A549 (cell line): Measurements from ENCODE around the gene TSPAN16. TPM values are rescaled to one million over a fixed set of nuclear protein-coding genes. Genes with fewer than 3 reads are reported as not detected.

ENCODE experiments used
- ATAC-seq, 2 experiments: fragments of 200-7000 bp in 1 of 2; fragments of >200 bp in 1 of 2; cut with Nextera tagmentation in 1 of 2; cut with Tn5 transposase in 1 of 2; 3 replicates each; pipeline versions ENCODE4 v1.8.0 to v1.9.1; 2018 to 2020; ENCODE audit warnings: mild to moderate bottlenecking in 1 of 2, moderate library complexity in 1 of 2
- CTCF ChIA-PET: fragments of 300-600 bp; sonication (Branson Sonifier 250); formaldehyde crosslinking; extraction: SDS; loops from one replicate; lab custom pipeline; 2021; ENCODE audit warnings: antibody characterized with exemption, inconsistent platforms; lab: Yijun Ruan, JAX
- POLR2A ChIA-PET: fragments of 350-600 bp; formaldehyde crosslinking; extraction: SDS; loops from one replicate; lab custom pipeline; 2021; ENCODE audit warnings: antibody characterized with exemption, inconsistent platforms; lab: Yijun Ruan, JAX
- DNase-seq, 2 experiments: peaks; one replicate each; pipeline versions ENCODE4 v3.0.0 to v3.0.0-alpha.2; 2011 to 2016; ENCODE audit warnings: low read depth in 1 of 2, low spot score in 1 of 2
- FAIRE-seq: peaks from 2 replicates; lab custom pipeline; 2011; peaks lifted over from hg19 to GRCh38; lab: Jason Lieb, UNC
- H3K27ac ChIP-seq, 2 experiments: fragments of >200 bp; sonication (Bioruptor Twin); formaldehyde crosslinking; 3 replicates each; pipeline ENCODE4 v1.5.1; 2016 to 2017
- H3K4me1 ChIP-seq: fragments of >200 bp; sonication (Bioruptor Twin); formaldehyde crosslinking; 3 replicates; pipeline ENCODE4 v1.6.1; 2016
- H3K4me2 ChIP-seq: fragments of >200 bp; sonication (Bioruptor Twin); formaldehyde crosslinking; 3 replicates; pipeline ENCODE4 v1.6.1; 2016
- H3K4me3 ChIP-seq: fragments of >200 bp; sonication (Bioruptor Twin); formaldehyde crosslinking; 3 replicates; pipeline ENCODE4 v1.5.1; 2016
- H3K9me3 ChIP-seq: fragments of >200 bp; sonication (Bioruptor Twin); formaldehyde crosslinking; 3 replicates; pipeline ENCODE4 v1.6.1; 2016
- BHLHE40 ChIP-seq: IDR thresholded peaks from 2 replicates; pipeline ENCODE4 v1.6.1; 2012; ENCODE audit warnings: low read depth, low read length, inconsistent platforms
- CHD2 ChIP-seq: fragments of 150-350 bp; IDR thresholded peaks from 2 replicates; pipeline ENCODE4 v1.6.1; 2014; ENCODE audit warnings: low read length; ENCODE audit not compliant: partially characterized antibody
- CHD4 ChIP-seq: fragments of 200-600 bp; sonication (generic); IDR thresholded peaks from 2 replicates; pipeline ENCODE4 v1.6.1; 2016; ENCODE audit warnings: antibody characterized with exemption, mild to moderate bottlenecking, borderline replicate concordance
- EHMT2 ChIP-seq: fragments of 200-600 bp; sonication (generic); IDR thresholded peaks from 2 replicates; pipeline ENCODE4 v1.6.1; 2016; ENCODE audit warnings: antibody characterized with exemption, low read depth, mild to moderate bottlenecking, moderate library complexity
- EP300 ChIP-seq, 2 experiments: fragments of >200 bp; sonication (Bioruptor Twin); formaldehyde crosslinking; IDR thresholded peaks; 2 replicates in 1 of 2; 3 replicates in 1 of 2; pipeline ENCODE4 v1.6.1; 2016 to 2017
- FOSB ChIP-seq: fragments of 250-450 bp; sonication (Bioruptor Pico); IDR thresholded peaks from 2 replicates; pipeline ENCODE4 v1.5.0; 2020; ENCODE audit warnings: mild to moderate bottlenecking, moderate library complexity
- FOSL2 ChIP-seq, 2 experiments: fragments of 450-650 bp in 1 of 2; fragments of >200 bp in 1 of 2; sonication (Bioruptor Twin) in 1 of 2; formaldehyde crosslinking; IDR thresholded peaks; 2 replicates each; pipeline versions ENCODE4 v1.5.0 to v1.6.1; 2016 to 2020; ENCODE audit warnings: mild to moderate bottlenecking in 1 of 2, moderate library complexity in 1 of 2
- FOXS1 ChIP-seq: fragments of 250-450 bp; sonication (Bioruptor Pico); IDR thresholded peaks from 2 replicates; pipeline ENCODE4 v1.5.0; 2020; ENCODE audit warnings: mild to moderate bottlenecking, moderate library complexity
- HEYL ChIP-seq: fragments of 250-450 bp; sonication (Bioruptor Pico); IDR thresholded peaks from 2 replicates; pipeline ENCODE4 v1.8.0; 2021; ENCODE audit warnings: mild to moderate bottlenecking, moderate library complexity
- HOXB13 ChIP-seq: fragments of 250-450 bp; sonication (Bioruptor Pico); IDR thresholded peaks from 2 replicates; pipeline ENCODE4 v1.5.0; 2020; ENCODE audit warnings: low read depth, mild to moderate bottlenecking, moderate library complexity
- JUN ChIP-seq, 2 experiments: fragments of >200 bp; sonication (Bioruptor Twin); formaldehyde crosslinking; IDR thresholded peaks; 2 replicates in 1 of 2; 3 replicates in 1 of 2; pipeline ENCODE4 v1.6.1; 2016 to 2017
- KDM1A ChIP-seq: fragments of 200-600 bp; sonication (generic); IDR thresholded peaks from 2 replicates; pipeline ENCODE4 v1.6.1; 2016; ENCODE audit warnings: low read depth, mild to moderate bottlenecking
- KDM5A ChIP-seq: fragments of 200-600 bp; sonication (generic); IDR thresholded peaks from 2 replicates; pipeline ENCODE4 v1.6.1; 2016; ENCODE audit warnings: antibody characterized with exemption, mild to moderate bottlenecking
- MAFK ChIP-seq: fragments of 450-650 bp; IDR thresholded peaks from 2 replicates; pipeline ENCODE4 v1.6.1; 2014; ENCODE audit not compliant: partially characterized antibody
- MYC ChIP-seq: IDR thresholded peaks from 2 replicates; pipeline ENCODE4 v1.6.1; 2012; ENCODE audit warnings: mild to moderate bottlenecking, inconsistent platforms, low read length, improper control_type of control experiment, borderline replicate concordance
- NFE2L2 ChIP-seq: fragments of 150-350 bp; conservative IDR thresholded peaks from 2 replicates; pipeline ENCODE4 v1.6.1; 2014; ENCODE audit warnings: low read length
- NR3C1 ChIP-seq: fragments of >200 bp; sonication (Bioruptor Twin); formaldehyde crosslinking; IDR thresholded peaks from 3 replicates; pipeline ENCODE4 v1.6.1; 2017
- PHF8 ChIP-seq: fragments of 200-600 bp; sonication (generic); IDR thresholded peaks from 2 replicates; pipeline ENCODE4 v1.6.1; 2016; ENCODE audit warnings: low read depth, mild to moderate bottlenecking, antibody characterized with exemption, moderate library complexity, borderline replicate concordance
- POLR2A ChIP-seq: IDR thresholded peaks from 2 replicates; pipeline ENCODE4 v1.6.1; 2012; ENCODE audit warnings: mild to moderate bottlenecking, low read length
- RAD21 ChIP-seq, 2 experiments: fragments of >200 bp in 1 of 2; sonication (Bioruptor Twin) in 1 of 2; formaldehyde crosslinking in 1 of 2; IDR thresholded peaks in 1 of 2; conservative IDR thresholded peaks in 1 of 2; 2 replicates in 1 of 2; 3 replicates in 1 of 2; pipeline ENCODE4 v1.6.1; 2012 to 2018; ENCODE audit warnings: inconsistent platforms in 1 of 2
- SREBF2 ChIP-seq: fragments of 450-650 bp; IDR thresholded peaks from 2 replicates; pipeline ENCODE4 v1.6.1; 2014; ENCODE audit warnings: mild to moderate bottlenecking, moderate library complexity
- TFCP2L1 ChIP-seq: fragments of 250-450 bp; sonication (Bioruptor Pico); IDR thresholded peaks from 2 replicates; pipeline ENCODE4 v1.5.0; 2021; ENCODE audit warnings: mild to moderate bottlenecking
- TP53 ChIP-seq: fragments of 250-450 bp; sonication (Bioruptor Pico); IDR thresholded peaks from 2 replicates; pipeline ENCODE4 v1.5.0; 2021; ENCODE audit warnings: mild to moderate bottlenecking, moderate library complexity
- ZSCAN20 ChIP-seq: fragments of 250-450 bp; sonication (Bioruptor Pico); IDR thresholded peaks from 2 replicates; pipeline ENCODE4 v1.8.0; 2022; ENCODE audit warnings: mild to moderate bottlenecking, moderate library complexity
- WGBS: methylation state at CpG from one replicate; pipeline ENCODE4 v1.1.6; 2017; ENCODE audit errors: missing lambda C conversion rate; 5-methylcytosine and 5-hydroxymethylcytosine counted together
- polyA plus RNA-seq, 4 experiments: library from polyadenylated mRNA; depleted of rRNA in 3 of 4; stranded (reverse); fragments of >200 nt; fragmentation: RNase III in 1 of 4; extraction: RNeasy Plus Mini Kit Qiagen cat#74134 plus additional on column Dnase treatment in 1 of 4; gene quantifications; 2 replicates in 3 of 4; 3 replicates in 1 of 4; pipeline ENCODE4 v1.2.3, GENCODE V29; 2011 to 2017
- TF ChIP-seq, protein P1 (sequence below): fragments of 250-450 bp; sonication (Bioruptor Pico); IDR thresholded peaks from 2 replicates; pipeline ENCODE4 v1.5.0; 2020; ENCODE audit warnings: low read depth, mild to moderate bottlenecking, moderate library complexity
- TF ChIP-seq, protein P2 (sequence below): IDR thresholded peaks from 2 replicates; pipeline ENCODE4 v1.6.1; 2012
- TF ChIP-seq, protein P3 (sequence below): fragments of >200 bp; sonication (Bioruptor Twin); formaldehyde crosslinking; IDR thresholded peaks from 2 replicates; pipeline ENCODE4 v1.6.1; 2016
- TF ChIP-seq, protein P4 (sequence below): fragments of 150-350 bp; IDR thresholded peaks from 2 replicates; pipeline ENCODE4 v1.6.1; 2014; ENCODE audit warnings: low read depth, mild to moderate bottlenecking, low read length
- TF ChIP-seq, protein P5 (sequence below): fragments of 450-650 bp; IDR thresholded peaks from 2 replicates; pipeline ENCODE4 v1.6.1; 2014; ENCODE audit warnings: antibody characterized with exemption

Gene TSPAN16
- polyA plus RNA-seq, 2 of the 4 experiments (the other 2 are of a cell fraction), result not detected

DNA sequence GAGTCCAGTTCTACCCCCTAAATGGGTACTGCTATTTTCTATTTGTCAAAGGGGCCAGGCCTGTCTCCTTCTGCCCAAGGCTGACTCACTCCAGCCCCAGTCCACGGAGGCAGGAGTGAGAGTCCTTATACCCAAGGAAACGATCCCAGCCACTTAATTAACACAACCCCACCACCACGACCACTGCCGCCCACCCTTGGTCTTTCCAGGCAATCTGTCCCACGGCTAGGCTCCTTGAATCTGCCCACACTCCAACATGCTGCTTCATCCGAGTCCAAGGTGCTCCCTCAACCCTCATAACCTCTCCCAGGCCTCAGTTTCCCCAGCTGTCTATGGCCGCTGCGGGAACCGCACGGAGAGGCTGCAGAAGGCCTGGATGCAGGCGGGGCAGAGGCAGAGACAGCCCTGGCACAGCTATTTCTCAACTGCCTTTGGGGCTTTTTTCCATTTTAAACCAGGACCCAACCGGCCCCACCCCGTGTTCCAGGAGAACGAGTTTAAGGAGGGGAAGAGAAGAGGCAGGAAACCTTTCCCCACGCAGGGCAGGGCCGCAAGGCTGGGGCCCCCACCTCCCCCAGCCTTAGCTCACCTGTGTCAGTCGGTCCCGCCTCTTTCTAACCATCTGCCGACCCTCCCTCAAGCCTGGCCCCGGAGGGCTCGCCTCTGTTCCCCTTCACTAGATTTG lies 42.8 kb downstream of the TSPAN16 start:
- peaks cover 20% of the 10 kb centered on the region for H3K4me1 ChIP-seq
- ChIA-PET CTCF (interaction anchor here (5.0 kb wide), 1 partner anchor 43 kb away, joined by 31 read pairs; no protein-coding TSS in a partner anchor), POLR2A (interaction anchor here (2.4 kb wide), 1 partner anchor 36 kb away, joined by 13 read pairs; the partner anchor contains the start of gene SWSAP1)
- H3K27ac ChIP-seq, result peak overlapping the region; percentile 91 to 95
- no peak for DNase-seq
- H3K4me3 ChIP-seq, result peak overlapping the region; percentile 89
- no peaks in the 10 kb centered on the region for H3K9me3 ChIP-seq
- 49% methylated on average over 17 of the region's 21 CpGs for WGBS
- FAIRE-seq, result no peak
- peak overlapping the region; percentile 85 for H3K4me2 ChIP-seq
- ATAC-seq, result peak; percentile 33 to 48; a peak in 4 of 6 replicates
- TF ChIP-seq NR3C1 (no peak), EP300 (IDR thresholded peaks at IDR 0.05) (no peak), KDM1A (no peak), MAFK (no peak), CHD4 (no peak), JUN (IDR thresholded peaks at IDR 0.05) (no peak), POLR2A (no peak), RAD21 (conservative IDR thresholded peaks at IDR 0.05 in 1 of 2, IDR thresholded peaks at IDR 0.05 in 1 of 2) (no peak), EHMT2 (no peak), HEYL (CRISPR knock-in tag) (no peak), MYC (no peak), BHLHE40 (no peak), NFE2L2 (no peak), SREBF2 (no peak), TP53 (no peak)
- TF ChIP-seq, protein P1, sequence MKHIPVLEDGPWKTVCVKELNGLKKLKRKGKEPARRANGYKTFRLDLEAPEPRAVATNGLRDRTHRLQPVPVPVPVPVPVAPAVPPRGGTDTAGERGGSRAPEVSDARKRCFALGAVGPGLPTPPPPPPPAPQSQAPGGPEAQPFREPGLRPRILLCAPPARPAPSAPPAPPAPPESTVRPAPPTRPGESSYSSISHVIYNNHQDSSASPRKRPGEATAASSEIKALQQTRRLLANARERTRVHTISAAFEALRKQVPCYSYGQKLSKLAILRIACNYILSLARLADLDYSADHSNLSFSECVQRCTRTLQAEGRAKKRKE (CRISPR knock-in tag), result no peak
- TF ChIP-seq, protein P2, sequence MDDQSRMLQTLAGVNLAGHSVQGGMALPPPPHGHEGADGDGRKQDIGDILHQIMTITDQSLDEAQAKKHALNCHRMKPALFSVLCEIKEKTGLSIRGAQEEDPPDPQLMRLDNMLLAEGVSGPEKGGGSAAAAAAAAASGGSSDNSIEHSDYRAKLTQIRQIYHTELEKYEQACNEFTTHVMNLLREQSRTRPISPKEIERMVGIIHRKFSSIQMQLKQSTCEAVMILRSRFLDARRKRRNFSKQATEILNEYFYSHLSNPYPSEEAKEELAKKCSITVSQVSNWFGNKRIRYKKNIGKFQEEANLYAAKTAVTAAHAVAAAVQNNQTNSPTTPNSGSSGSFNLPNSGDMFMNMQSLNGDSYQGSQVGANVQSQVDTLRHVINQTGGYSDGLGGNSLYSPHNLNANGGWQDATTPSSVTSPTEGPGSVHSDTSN, result no peak
- TF ChIP-seq, protein P3, sequence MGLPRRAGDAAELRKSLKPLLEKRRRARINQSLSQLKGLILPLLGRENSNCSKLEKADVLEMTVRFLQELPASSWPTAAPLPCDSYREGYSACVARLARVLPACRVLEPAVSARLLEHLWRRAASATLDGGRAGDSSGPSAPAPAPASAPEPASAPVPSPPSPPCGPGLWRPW, result no peak
- TF ChIP-seq, all 56 proteins: peak for 0

DNA sequence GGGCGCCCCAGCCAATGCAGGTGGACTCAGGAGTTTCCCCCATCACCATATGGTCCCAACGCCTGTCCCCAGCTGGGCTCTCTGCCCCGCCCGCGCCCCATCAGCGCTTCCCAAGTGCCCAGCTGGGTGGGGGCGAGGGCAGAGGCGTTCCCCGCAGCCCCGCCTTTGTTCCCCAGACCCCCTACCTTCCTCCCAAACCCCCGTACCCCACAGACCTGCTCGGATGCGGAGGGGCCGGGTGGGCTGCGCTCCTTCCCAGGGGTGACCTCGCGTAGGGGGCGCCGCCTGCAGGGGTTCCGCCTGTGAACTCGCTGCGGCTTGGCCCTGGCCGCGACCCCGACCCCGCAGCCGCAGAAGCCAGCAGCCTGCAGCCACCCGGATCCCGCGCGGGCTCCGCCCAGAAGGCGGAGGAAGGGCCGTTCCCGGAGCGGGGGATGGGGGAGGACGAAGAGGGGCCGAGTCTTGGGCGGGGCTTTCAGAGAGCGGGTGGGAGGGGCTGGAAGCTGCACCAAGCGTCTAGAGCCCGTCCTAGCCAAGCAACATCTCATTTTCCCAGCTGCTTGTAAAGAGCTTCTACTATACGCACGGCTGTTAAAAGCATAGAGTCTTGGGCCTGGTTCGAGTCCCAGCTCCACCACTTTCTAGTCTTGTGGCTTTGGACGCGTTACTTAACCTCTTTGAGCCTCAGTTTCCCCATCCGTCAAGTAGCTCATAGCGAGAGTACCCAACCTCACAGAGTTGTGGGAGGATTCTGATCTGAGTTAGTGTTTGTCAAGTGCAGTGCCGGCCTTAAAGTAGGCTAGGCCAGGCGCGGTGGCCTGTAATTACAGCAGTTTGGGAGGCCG lies 43.5 kb downstream of the TSPAN16 start, which contains the start of gene RAB3D:
Gene RAB3D, minus strand, starts transcription at position 404 of the 845 bp plus-strand sequence. CDS start 2,258 bp downstream, outside the sequence.
- POLR2A ChIA-PET, result interaction anchor here (1.0 to 2.4 kb wide), 6 partner anchors 16 to 143 kb away, joined by 3 to 13 read pairs (median 6); partner anchors contain the start of gene SWSAP1
- TF ChIP-seq BHLHE40 (no peak), FOSB (CRISPR knock-in tag) (no peak), HOXB13 (CRISPR knock-in tag) (no peak), PHF8 (0 out of 2 replicates have a peak, but pooled peaks have one; percentile 12), SREBF2 (no peak), EP300 (IDR thresholded peaks at IDR 0.05) (no peak), FOXS1 (CRISPR knock-in tag) (no peak), ZSCAN20 (CRISPR knock-in tag) (no peak), TP53 (no peak), FOSL2 (IDR thresholded peaks at IDR 0.05) (no peak), FOSL2 (CRISPR knock-in tag; IDR thresholded peaks at IDR 0.05) (no peak), MYC (no peak), TFCP2L1 (CRISPR knock-in tag) (no peak), POLR2A (peak; percentile 43; the same call in 1 of the 2 replicates), KDM5A (no peak), CHD2 (no peak)
- TF ChIP-seq, protein P4, sequence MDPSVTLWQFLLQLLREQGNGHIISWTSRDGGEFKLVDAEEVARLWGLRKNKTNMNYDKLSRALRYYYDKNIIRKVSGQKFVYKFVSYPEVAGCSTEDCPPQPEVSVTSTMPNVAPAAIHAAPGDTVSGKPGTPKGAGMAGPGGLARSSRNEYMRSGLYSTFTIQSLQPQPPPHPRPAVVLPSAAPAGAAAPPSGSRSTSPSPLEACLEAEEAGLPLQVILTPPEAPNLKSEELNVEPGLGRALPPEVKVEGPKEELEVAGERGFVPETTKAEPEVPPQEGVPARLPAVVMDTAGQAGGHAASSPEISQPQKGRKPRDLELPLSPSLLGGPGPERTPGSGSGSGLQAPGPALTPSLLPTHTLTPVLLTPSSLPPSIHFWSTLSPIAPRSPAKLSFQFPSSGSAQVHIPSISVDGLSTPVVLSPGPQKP, result no peak
- TF ChIP-seq, protein P5, sequence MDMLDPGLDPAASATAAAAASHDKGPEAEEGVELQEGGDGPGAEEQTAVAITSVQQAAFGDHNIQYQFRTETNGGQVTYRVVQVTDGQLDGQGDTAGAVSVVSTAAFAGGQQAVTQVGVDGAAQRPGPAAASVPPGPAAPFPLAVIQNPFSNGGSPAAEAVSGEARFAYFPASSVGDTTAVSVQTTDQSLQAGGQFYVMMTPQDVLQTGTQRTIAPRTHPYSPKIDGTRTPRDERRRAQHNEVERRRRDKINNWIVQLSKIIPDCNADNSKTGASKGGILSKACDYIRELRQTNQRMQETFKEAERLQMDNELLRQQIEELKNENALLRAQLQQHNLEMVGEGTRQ, result no peak

More for the DNA sequence above, 43.5 kb downstream of the TSPAN16 start, which contains the start of gene RAB3D:
- CTCF ChIA-PET, result interaction anchor here (0.7 to 5.0 kb wide), 5 partner anchors 10 to 48 kb away, joined by 3 to 31 read pairs (median 4); no protein-coding TSS in a partner anchor
- ATAC-seq (peak; percentile 87 to 95), FAIRE-seq (no peak), DNase-seq (peak; percentile 85)
- Histone ChIP-seq H3K9me3 (no peaks in the 10 kb centered on the region), H3K27ac (peak within 1 kb of the TSS; percentile 91 to 95), H3K4me2 (peak within 1 kb of the TSS; percentile 85), H3K4me3 (peak within 1 kb of the TSS; percentile 89), H3K4me1 (peaks cover 25% of the 10 kb centered on the region)
- 20% methylated on average over 12 of the region's 53 CpGs for WGBS
